ENCODE results near the gene RRP1.

RRP1 gene

GRCh38 chr21:43803558-43804300 lies 14.4 kb downstream of the RRP1 start:
- DNase-seq: no peak

GRCh38 chr21:43805275-43805800 lies 16.0 kb downstream of the RRP1 start:
- DNase-seq: no peak

GRCh38 chr21:43806017-43806710 lies 16.8 kb downstream of the RRP1 start:
- no peak for DNase-seq

GRCh38 chr21:43808367-43808766 lies 19.0 kb downstream of the RRP1 start:
- no peak for DNase-seq

- no peak for DNase-seq
Observed at GRCh38 chr21:43808832-43809251, 19.5 kb downstream of the RRP1 start.

- no peak for DNase-seq
Observed at GRCh38 chr21:43809346-43809799, 20.0 kb downstream of the RRP1 start.

- DNase-seq: no peak
Observed at GRCh38 chr21:43809853-43810504, 20.6 kb downstream of the RRP1 start.

GRCh38 chr21:43810505-43811261 lies 21.3 kb downstream of the RRP1 start:
- peak; percentile 90 for DNase-seq

- no peak for DNase-seq
Observed at GRCh38 chr21:43811262-43812105, 22.1 kb downstream of the RRP1 start.

GRCh38 chr21:43812139-43812821 lies 22.9 kb downstream of the RRP1 start:
- DNase-seq: no peak

- no peak for DNase-seq
Observed at GRCh38 chr21:43812957-43813655, 23.7 kb downstream of the RRP1 start.

- DNase-seq: no peak
Observed at GRCh38 chr21:43813656-43813980, 24.2 kb downstream of the RRP1 start.

GRCh38 chr21:43814215-43815106 lies 25.1 kb downstream of the RRP1 start:
- DNase-seq: no peak

- no peak for DNase-seq
Observed at GRCh38 chr21:43815107-43815613, 25.8 kb downstream of the RRP1 start.

- no peak for DNase-seq
Observed at GRCh38 chr21:43815991-43816390, 26.6 kb downstream of the RRP1 start.

- DNase-seq: no peak
Observed at GRCh38 chr21:43816611-43817071, 27.3 kb downstream of the RRP1 start.

- no peak for DNase-seq
Observed at GRCh38 chr21:43817157-43818086, 28.0 kb downstream of the RRP1 start.

GRCh38 chr21:43818685-43819084 lies 29.3 kb downstream of the RRP1 start:
- no peak for DNase-seq

Measured in T-helper 9 cell (primary cell).